H1 (cell line): ENCODE measurements around the gene EFEMP2. TPM values are rescaled to one million over a fixed set of nuclear protein-coding genes. Genes with fewer than 3 reads are reported as not detected.

Experiments
- CTCF ChIA-PET: fragments of 300-600 bp; sonication (Branson Sonifier 250); formaldehyde crosslinking; loops from one replicate; lab custom pipeline; 2021; ENCODE audit not compliant: partially characterized antibody; lab: Charles Lee
- POLR2A ChIA-PET: fragments of 300-600 bp; sonication (Branson Sonifier 250); formaldehyde crosslinking; loops from one replicate; lab custom pipeline; 2021; ENCODE audit warnings: inconsistent platforms; ENCODE audit not compliant: partially characterized antibody; lab: Charles Lee
- DNase-seq, 2 experiments: peaks; one replicate each; pipeline versions ENCODE4 v3.0.0 to v3.0.0-alpha.2; 2010 to 2022; ENCODE audit warnings: low spot score in 2 of 2, low read depth in 1 of 2, mixed read lengths in 1 of 2
- FAIRE-seq: peaks from 2 replicates; lab custom pipeline; 2011; peaks lifted over from hg19 to GRCh38; lab: Jason Lieb, UNC
- H2AFZ ChIP-seq: 2 replicates; pipeline ENCODE4 v1.8.1; 2012; ENCODE audit warnings: low read length, inconsistent platforms
- H2AK5ac ChIP-seq: 2 replicates; pipeline ENCODE4 v1.6.1; 2013; ENCODE audit warnings: low read depth, low read length
- H2BK120ac ChIP-seq: replicated peaks from 2 replicates; pipeline ENCODE3; 2013; ENCODE audit warnings: low read depth, low read length, inconsistent platforms
- H2BK12ac ChIP-seq: 2 replicates; pipeline ENCODE4 v1.6.1; 2013; ENCODE audit warnings: low read depth, low read length
- H2BK15ac ChIP-seq: 2 replicates; pipeline ENCODE4 v1.6.1; 2013; ENCODE audit warnings: low read length
- H2BK20ac ChIP-seq: 2 replicates; pipeline ENCODE4 v1.6.1; 2013; ENCODE audit warnings: low read length
- H2BK5ac ChIP-seq: 2 replicates; pipeline ENCODE4 v1.6.1; 2013; ENCODE audit warnings: low read depth, low read length
- H3K14ac ChIP-seq: 2 replicates; pipeline ENCODE4 v1.6.1; 2013; ENCODE audit warnings: inconsistent platforms; ENCODE audit not compliant: insufficient read length
- H3K18ac ChIP-seq: 2 replicates; pipeline ENCODE4 v1.6.1; 2013; ENCODE audit warnings: low read length; ENCODE audit errors: extremely low read depth
- H3K23ac ChIP-seq: 2 replicates; pipeline ENCODE4 v1.6.1; 2013; ENCODE audit warnings: inconsistent platforms; ENCODE audit not compliant: insufficient read length
- H3K23me2 ChIP-seq: 2 replicates; pipeline ENCODE4 v1.6.1; 2013; ENCODE audit warnings: low read depth, low read length
- H3K27ac ChIP-seq: 2 replicates; pipeline ENCODE4 v1.6.1; 2011; ENCODE audit warnings: low read depth, low read length, inconsistent platforms
- H3K27me3 ChIP-seq, 4 experiments: replicated peaks in 1 of 4; 1 replicate in 1 of 4; 2 replicates in 3 of 4; pipeline versions ENCODE4 v1.6.1 to v1.8.1; 2011 to 2013; ENCODE audit warnings: low read length in 3 of 4, mild to moderate bottlenecking in 3 of 4, inconsistent platforms in 2 of 4, mixed read lengths in 2 of 4, moderate library complexity in 1 of 4; ENCODE audit not compliant: control insufficient read depth in 3 of 4, insufficient read depth in 3 of 4; ENCODE audit errors: extremely low read depth in 1 of 4
- H3K36me3 ChIP-seq, 4 experiments: 2 replicates each; pipeline versions ENCODE4 v1.6.1 to v1.8.1; 2011 to 2013; ENCODE audit warnings: mild to moderate bottlenecking in 4 of 4, low read length in 3 of 4, moderate library complexity in 2 of 4, control low read depth in 1 of 4, inconsistent platforms in 1 of 4; ENCODE audit not compliant: insufficient read depth in 4 of 4, control insufficient read depth in 2 of 4
- H3K4ac ChIP-seq: replicated peaks from 2 replicates; pipeline ENCODE3; 2013; ENCODE audit warnings: low read length, low read depth, mixed read lengths, inconsistent platforms; ENCODE audit not compliant: insufficient read length
- H3K4me1 ChIP-seq, 4 experiments: replicated peaks in 1 of 4; 1 replicate in 1 of 4; 2 replicates in 3 of 4; pipeline versions ENCODE4 v1.6.1 to v1.8.1; 2011 to 2013; ENCODE audit warnings: low read length in 3 of 4, inconsistent platforms in 2 of 4, mixed read lengths in 1 of 4; ENCODE audit not compliant: insufficient read depth in 4 of 4, control insufficient read depth in 3 of 4
- H3K4me2 ChIP-seq, 2 experiments: 2 replicates each; pipeline versions ENCODE4 v1.6.1 to v1.8.1; 2011 to 2013; ENCODE audit warnings: low read depth in 2 of 2, low read length in 2 of 2, control low read depth in 1 of 2, inconsistent platforms in 1 of 2, mild to moderate bottlenecking in 1 of 2; ENCODE audit not compliant: insufficient read depth in 1 of 2
- H3K4me3 ChIP-seq, 4 experiments: fragments of 200-600, 300-600 bp in 1 of 4; sonication (generic), shearing (Covaris generic), sonication (Bioruptor Twin) in 1 of 4; 2 replicates each; pipeline versions ENCODE4 v1.5.1 to v1.8.1; 2011 to 2016; ENCODE audit warnings: low read length in 4 of 4, low read depth in 3 of 4, control low read depth in 2 of 4, inconsistent platforms in 2 of 4, mild to moderate bottlenecking in 2 of 4, mixed read lengths in 1 of 4, moderate library complexity in 1 of 4; ENCODE audit not compliant: insufficient read depth in 2 of 4; ENCODE audit errors: extremely low read depth in 1 of 4
- H3K56ac ChIP-seq: replicated peaks from 2 replicates; pipeline ENCODE3; 2013; ENCODE audit warnings: low read depth, mild to moderate bottlenecking, mixed read lengths, low read length, inconsistent platforms; ENCODE audit not compliant: insufficient read length
- H3K79me1 ChIP-seq: 2 replicates; pipeline ENCODE4 v1.6.1; 2013; ENCODE audit warnings: low read depth, low read length, control low read depth
- H3K79me2 ChIP-seq, 2 experiments: 2 replicates each; pipeline versions ENCODE4 v1.6.1 to v1.8.1; 2012 to 2013; ENCODE audit warnings: low read length in 2 of 2, mild to moderate bottlenecking in 2 of 2, inconsistent platforms in 1 of 2; ENCODE audit not compliant: insufficient read depth in 2 of 2, control insufficient read depth in 1 of 2
- H3K9ac ChIP-seq, 4 experiments: replicated peaks in 1 of 4; 1 replicate in 1 of 4; 2 replicates in 3 of 4; pipeline versions ENCODE4 v1.6.1 to v1.8.1; 2011 to 2013; ENCODE audit warnings: low read depth in 3 of 4, low read length in 3 of 4, control low read depth in 2 of 4, mild to moderate bottlenecking in 2 of 4, moderate library complexity in 2 of 4, inconsistent platforms in 1 of 4; ENCODE audit errors: extremely low read depth in 1 of 4
- H3K9me3 ChIP-seq, 2 experiments: 2 replicates each; pipeline versions ENCODE4 v1.6.1 to v1.8.1; 2012 to 2013; ENCODE audit warnings: mild to moderate bottlenecking in 2 of 2, moderate library complexity in 2 of 2, control low read depth in 1 of 2, inconsistent platforms in 1 of 2, low read depth in 1 of 2, low read length in 1 of 2, mixed read lengths in 1 of 2; ENCODE audit not compliant: insufficient read depth in 2 of 2
- H4K20me1 ChIP-seq, 2 experiments: replicated peaks in 1 of 2; 2 replicates each; pipeline versions ENCODE3 to v1.8.1; 2011 to 2013; ENCODE audit warnings: inconsistent platforms in 2 of 2, low read length in 2 of 2, mild to moderate bottlenecking in 1 of 2; ENCODE audit not compliant: insufficient read depth in 2 of 2, control insufficient read depth in 1 of 2
- H4K5ac ChIP-seq: 2 replicates; pipeline ENCODE4 v1.6.1; 2013; ENCODE audit warnings: low read length, low read depth, mixed read lengths, inconsistent platforms; ENCODE audit not compliant: insufficient read length
- H4K8ac ChIP-seq: 2 replicates; pipeline ENCODE4 v1.8.0; 2013; ENCODE audit warnings: mild to moderate bottlenecking, moderate library complexity, low read length, inconsistent platforms; ENCODE audit not compliant: insufficient read depth; ENCODE audit errors: extremely low read depth
- H4K91ac ChIP-seq: replicated peaks from 2 replicates; pipeline ENCODE3; 2013; ENCODE audit warnings: low read length, mixed read lengths, inconsistent platforms; ENCODE audit not compliant: insufficient read length
- CHD1 ChIP-seq: IDR thresholded peaks from 2 replicates; pipeline ENCODE4 v1.6.1; 2012; ENCODE audit warnings: low read depth, low read length, improper control_type of control experiment
- CHD2 ChIP-seq: IDR thresholded peaks from 2 replicates; pipeline ENCODE4 v1.6.1; 2012; ENCODE audit warnings: low read length, improper control_type of control experiment
- KDM1A ChIP-seq: fragments of 200-600, 300-600 bp; sonication (generic); IDR thresholded peaks from 2 replicates; pipeline ENCODE4 v1.7.1; 2016; ENCODE audit warnings: mild to moderate bottlenecking, low read length, borderline replicate concordance
- POLR2AphosphoS5 ChIP-seq: IDR thresholded peaks from 2 replicates; pipeline ENCODE4 v1.6.1; 2011; ENCODE audit warnings: low read depth, low read length
- RXRA ChIP-seq: IDR thresholded peaks from 2 replicates; pipeline ENCODE4 v1.6.1; 2011; ENCODE audit warnings: low read depth, mild to moderate bottlenecking, low read length, moderate library complexity; ENCODE audit not compliant: insufficient read depth
- SP1 ChIP-seq: IDR thresholded peaks from 2 replicates; pipeline ENCODE4 v1.6.1; 2011; ENCODE audit warnings: low read depth, low read length
- WGBS, 2 experiments: shearing (Covaris generic) in 1 of 2; methylation state at CpG; one replicate each; pipeline versions ENCODE4 v1.1.6 to v1.1.7; 2013 to 2015; ENCODE audit warnings: low lambda C conversion rate in 2 of 2, mixed read lengths in 2 of 2, inconsistent platforms in 1 of 2, low coverage in 1 of 2, missing lambda C conversion rate in 1 of 2; ENCODE audit not compliant: insufficient replicate concordance in 2 of 2, insufficient coverage in 1 of 2, insufficient read length in 1 of 2; ENCODE audit errors: extremely low coverage in 1 of 2, missing lambda C conversion rate in 1 of 2; 5-methylcytosine and 5-hydroxymethylcytosine counted together
- polyA plus RNA-seq, 7 experiments: library from polyadenylated mRNA; depleted of rRNA in 3 of 7; stranded (reverse) in 5 of 7; unstranded in 2 of 7; fragments of >200 nt in 5 of 7; fragments of 200-250 nt in 2 of 7; gene quantifications; 1 replicate in 5 of 7; 2 replicates in 1 of 7; 4 replicates in 1 of 7; pipeline versions ENCODE4 v1.2.1 to v1.2.3, GENCODE V29; 2011 to 2013; ENCODE audit warnings: missing spikeins in 2 of 7, mixed read lengths in 2 of 7
- total RNA-seq: library from RNA; stranded (reverse); fragmentation: NEBNext Ultra II Directional; extraction: Animal tissue kit (Norgen Biotek cat#: 25700); gene quantifications from 2 replicates; pipeline ENCODE4 v1.2.1, GENCODE V29; 2021

EFEMP2 gene
- total and polyA plus RNA-seq, 2 of the 8 experiments (the other 6 are each of a cell fraction or from before 2014, with no cell fraction given) = 8.8 to 17.2 TPM

DNA sequence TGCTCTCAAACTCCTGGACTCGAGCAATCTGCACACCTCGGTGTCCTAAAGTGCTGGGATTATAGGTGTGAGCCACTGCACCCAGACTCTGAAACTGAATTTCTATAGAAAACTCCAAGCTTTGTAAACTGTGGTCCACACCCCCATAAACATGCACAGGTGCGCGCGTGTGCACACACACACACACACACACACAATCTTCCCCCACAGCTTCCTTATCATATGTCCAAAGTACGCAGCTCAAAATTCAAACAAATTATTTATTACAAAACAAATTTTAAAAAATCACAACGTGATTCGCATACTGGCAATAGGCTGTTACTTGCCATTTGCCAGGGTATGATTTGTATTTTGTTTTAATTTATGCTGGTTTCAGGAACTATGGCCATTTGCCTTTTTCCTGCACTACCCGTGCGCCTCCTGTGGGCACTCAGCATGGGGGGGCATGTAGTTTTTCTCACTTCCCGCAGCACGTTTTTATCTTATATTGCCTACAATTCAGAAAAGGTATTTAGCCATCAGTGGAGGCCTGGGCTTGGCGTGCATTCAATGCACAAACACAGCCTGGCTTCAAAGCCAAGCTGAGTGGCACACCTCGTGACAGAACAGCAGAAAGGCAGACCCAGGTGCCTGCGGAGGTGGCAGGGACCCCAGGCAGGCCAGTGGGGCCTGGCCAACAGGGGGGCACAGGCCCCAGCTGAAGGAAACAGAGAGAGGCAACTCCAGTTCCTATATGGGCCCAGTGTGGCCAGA is 49.6 kb downstream of the EFEMP2 start:
- H3K23ac ChIP-seq = no peak overlapping the region
- H2BK5ac ChIP-seq = no peak overlapping the region
- DNase-seq = no peak
- H3K79me1 ChIP-seq = no peaks in the 10 kb centered on the region
- H2BK20ac ChIP-seq = no peak overlapping the region
- H3K4me2 ChIP-seq = no peak overlapping the region
- TF ChIP-seq KDM1A (no peak), RXRA (no peak), CHD1 (no peak), POLR2AphosphoS5 (no peak), SP1 (no peak), CHD2 (no peak)
- H3K79me2 ChIP-seq = no peaks in the 10 kb centered on the region
- H3K23me2 ChIP-seq = 0 out of 2 replicates have a peak, but pooled peaks cover under 1% of the 10 kb centered on the region
- H3K4me1 ChIP-seq = no peaks in the 10 kb centered on the region
- no peak overlapping the region for H4K8ac ChIP-seq
- no peak overlapping the region for H3K18ac ChIP-seq
- no peak overlapping the region for H3K14ac ChIP-seq
- H4K20me1 ChIP-seq = no peaks in the 10 kb centered on the region
- no peak overlapping the region for H3K9ac ChIP-seq
- no peak overlapping the region for H3K4ac ChIP-seq
- H3K56ac ChIP-seq = no peak overlapping the region
- CTCF ChIA-PET = interaction anchor here (0.6 to 19.6 kb wide), 11 partner anchors 10 to 131 kb away, joined by 3 to 347 read pairs (median 4); partner anchors contain the start of genes AP5B1, KAT5 and OVOL1
- H2AFZ ChIP-seq = no peak overlapping the region
- POLR2A ChIA-PET = interaction anchor here (0.8 to 2.0 kb wide), 6 partner anchors 10 to 103 kb away, joined by 3 to 9 read pairs (median 4); partner anchors contain the start of genes RNASEH2C and SNX32
- no peak overlapping the region for H2BK15ac ChIP-seq
- H4K5ac ChIP-seq = no peak overlapping the region
- whole genome bisulfite sequencing, 2 experiments = 90 to 100% methylated on average over 2 to 15 of the region's 15 CpGs
- no peak overlapping the region for H3K4me3 ChIP-seq
- H3K27ac ChIP-seq = no peak overlapping the region
- no peaks in the 10 kb centered on the region for H3K36me3 ChIP-seq
- H2AK5ac ChIP-seq = no peak overlapping the region
- no peaks in the 10 kb centered on the region for H3K9me3 ChIP-seq
- no peak overlapping the region for H4K91ac ChIP-seq
- H2BK120ac ChIP-seq = no peak overlapping the region
- no peak overlapping the region for H2BK12ac ChIP-seq
- no peak for FAIRE-seq
- H3K27me3 ChIP-seq = no peaks in the 10 kb centered on the region; a peak in 1 of 7 replicates
